OCI-LY7 (cell line): ENCODE measurements around the gene RECK. TPM values are rescaled to one million over a fixed set of nuclear protein-coding genes. Genes with fewer than 3 reads are reported as not detected.

Source experiments
- BruUV-seq: library from RNA; stranded (reverse); fragments of 400-500 nt; replicated peaks from 2 replicates; lab custom pipeline; 2021; lab: Mats Ljungman, UMichigan
- CTCF ChIA-PET: fragments of 300-600 bp; sonication (Branson Sonifier 250); formaldehyde crosslinking; loops from one replicate; lab custom pipeline; 2022; ENCODE audit warnings: antibody characterized with exemption; ENCODE audit not compliant: unreplicated experiment; lab: Charles Lee
- POLR2A ChIA-PET: fragments of 300-600 bp; sonication (Branson Sonifier 250); formaldehyde crosslinking; loops from one replicate; lab custom pipeline; 2022; ENCODE audit warnings: antibody characterized with exemption; lab: Charles Lee
- DNase-seq: peaks from one replicate; pipeline ENCODE4 v3.0.0-alpha.2; 2015; ENCODE audit warnings: low spot score
- H2AFZ ChIP-seq: fragments of 200-600 bp; sonication (generic), shearing (Covaris generic); 2 replicates; pipeline ENCODE4 v1.6.1; 2014; ENCODE audit warnings: mild to moderate bottlenecking, antibody characterized with exemption, low read length, moderate library complexity
- H3K27ac ChIP-seq: fragments of 200-600 bp; sonication (generic); 2 replicates; pipeline ENCODE4 v1.5.1; 2014; ENCODE audit warnings: mixed run types, low read depth, mild to moderate bottlenecking, moderate library complexity, low read length, inconsistent platforms; ENCODE audit not compliant: poor library complexity, severe bottlenecking
- H3K36me3 ChIP-seq: fragments of 200-600 bp; sonication (generic); 2 replicates; pipeline ENCODE4 v1.6.1; 2014; ENCODE audit warnings: mild to moderate bottlenecking, antibody characterized with exemption, low read length, moderate library complexity, mixed read lengths; ENCODE audit not compliant: insufficient read depth
- H3K4me1 ChIP-seq: fragments of 200-600 bp; sonication (generic); 2 replicates; pipeline ENCODE4 v1.5.1; 2014; ENCODE audit warnings: mild to moderate bottlenecking, low read length; ENCODE audit not compliant: insufficient read depth, poor library complexity, severe bottlenecking
- H3K4me2 ChIP-seq: fragments of 200-600 bp; sonication (generic); 2 replicates; pipeline ENCODE4 v1.6.1; 2014; ENCODE audit warnings: mild to moderate bottlenecking, low read length
- H3K4me3 ChIP-seq: fragments of 200-600 bp; sonication (generic); 2 replicates; pipeline ENCODE4 v1.5.1; 2014; ENCODE audit warnings: mild to moderate bottlenecking, low read depth, low read length; ENCODE audit not compliant: poor library complexity, severe bottlenecking
- H3K79me2 ChIP-seq: fragments of 200-600 bp; sonication (generic); 2 replicates; pipeline ENCODE4 v1.6.1; 2016; ENCODE audit warnings: low read depth, mild to moderate bottlenecking, low read length, moderate library complexity, mixed read lengths; ENCODE audit not compliant: insufficient read depth
- H3K9me2 ChIP-seq: fragments of 200-600 bp; sonication (generic); 2 replicates; pipeline ENCODE4 v1.6.1; 2016; ENCODE audit warnings: mild to moderate bottlenecking, low read length, mixed read lengths; ENCODE audit not compliant: insufficient read depth
- H3K9me3 ChIP-seq: fragments of 200-600 bp; sonication (generic); 2 replicates; pipeline ENCODE4 v1.6.1; 2014; ENCODE audit warnings: mild to moderate bottlenecking, mixed run types, low read length, mixed read lengths
- H4K20me1 ChIP-seq: fragments of 200-600 bp; sonication (generic); 2 replicates; pipeline ENCODE4 v1.6.1; 2014; ENCODE audit warnings: mild to moderate bottlenecking, antibody characterized with exemption, low read length, moderate library complexity, mixed read lengths; ENCODE audit not compliant: insufficient read depth
- EZH2phosphoT487 ChIP-seq: fragments of 200-600 bp; sonication (generic); IDR thresholded peaks from 2 replicates; pipeline ENCODE4 v1.6.1; 2018; ENCODE audit warnings: low read depth, borderline replicate concordance, mild to moderate bottlenecking, mixed run types, antibody characterized with exemption, low read length, moderate library complexity, mixed read lengths
- intact Hi-C: fragments of 100-400 bp; cut with micrococcal nuclease; formaldehyde crosslinking; loops from one replicate; pipeline ENCODE4 v1.10.0; 2022; ENCODE audit not compliant: unreplicated experiment
- total RNA-seq, 2 experiments: library from RNA; depleted of rRNA in 1 of 2; stranded (reverse); fragments of >200 nt in 1 of 2; shearing (Covaris generic) in 1 of 2; gene quantifications; 2 replicates each; pipeline ENCODE4 v1.2.3, GENCODE V29; 2014 to 2022
- TF ChIP-seq, protein P1 (sequence below): fragments of 200-600 bp; sonication (generic); conservative IDR thresholded peaks from 2 replicates; pipeline ENCODE4 v1.5.1; 2014; ENCODE audit warnings: mild to moderate bottlenecking, antibody characterized with exemption, low read length, moderate library complexity, mixed read lengths

Gene RECK
- total RNA-seq, 2 experiments from 2014 or later: 3.0 to 6.5 TPM

DNA sequence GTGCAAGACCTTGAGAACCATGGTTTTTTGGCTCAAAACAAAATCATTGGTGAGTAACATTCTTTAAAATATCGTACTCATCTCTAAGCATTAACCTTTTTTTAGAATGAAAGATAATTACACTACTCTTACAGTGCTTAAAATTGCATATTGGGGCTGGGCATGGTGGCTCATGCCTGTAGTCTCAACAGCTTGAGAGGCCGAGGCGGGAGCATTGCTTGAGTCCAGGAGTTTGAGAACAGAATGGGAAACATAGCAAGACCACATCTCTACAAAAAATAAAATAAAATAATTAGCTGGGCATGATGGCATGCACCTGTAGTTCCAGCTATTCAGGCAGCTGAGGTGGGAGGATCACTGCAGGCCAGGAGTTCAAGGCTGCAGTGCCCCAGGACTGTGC, 2.9 kb upstream of the RECK start:
- CTCF ChIA-PET: no interaction called here
- H3K4me3 ChIP-seq: no peak overlapping the region
- DNase-seq: no peak
- H3K79me2 ChIP-seq: no peaks in the 10 kb centered on the region
- intact Hi-C loops: loop anchor here (10.0 kb wide), 1 partner anchor 131 kb away; the partner anchor contains the start of gene CCIN
- no peaks in the 10 kb centered on the region for H3K9me2 ChIP-seq
- H3K4me2 ChIP-seq: no peak overlapping the region
- H3K4me1 ChIP-seq: peaks cover 28% of the 10 kb centered on the region
- no TSS peak for BruUV-seq
- TF ChIP-seq, protein P1, sequence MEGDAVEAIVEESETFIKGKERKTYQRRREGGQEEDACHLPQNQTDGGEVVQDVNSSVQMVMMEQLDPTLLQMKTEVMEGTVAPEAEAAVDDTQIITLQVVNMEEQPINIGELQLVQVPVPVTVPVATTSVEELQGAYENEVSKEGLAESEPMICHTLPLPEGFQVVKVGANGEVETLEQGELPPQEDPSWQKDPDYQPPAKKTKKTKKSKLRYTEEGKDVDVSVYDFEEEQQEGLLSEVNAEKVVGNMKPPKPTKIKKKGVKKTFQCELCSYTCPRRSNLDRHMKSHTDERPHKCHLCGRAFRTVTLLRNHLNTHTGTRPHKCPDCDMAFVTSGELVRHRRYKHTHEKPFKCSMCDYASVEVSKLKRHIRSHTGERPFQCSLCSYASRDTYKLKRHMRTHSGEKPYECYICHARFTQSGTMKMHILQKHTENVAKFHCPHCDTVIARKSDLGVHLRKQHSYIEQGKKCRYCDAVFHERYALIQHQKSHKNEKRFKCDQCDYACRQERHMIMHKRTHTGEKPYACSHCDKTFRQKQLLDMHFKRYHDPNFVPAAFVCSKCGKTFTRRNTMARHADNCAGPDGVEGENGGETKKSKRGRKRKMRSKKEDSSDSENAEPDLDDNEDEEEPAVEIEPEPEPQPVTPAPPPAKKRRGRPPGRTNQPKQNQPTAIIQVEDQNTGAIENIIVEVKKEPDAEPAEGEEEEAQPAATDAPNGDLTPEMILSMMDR: no peak
- no peak for TF ChIP-seq EZH2phosphoT487
- POLR2A ChIA-PET: no interaction called here
- H3K36me3 ChIP-seq: no peaks in the 10 kb centered on the region
- no peaks in the 10 kb centered on the region for H4K20me1 ChIP-seq
- H2AFZ ChIP-seq: no peak overlapping the region
- H3K27ac ChIP-seq: no peak overlapping the region
- H3K9me3 ChIP-seq: no peaks in the 10 kb centered on the region

DNA sequence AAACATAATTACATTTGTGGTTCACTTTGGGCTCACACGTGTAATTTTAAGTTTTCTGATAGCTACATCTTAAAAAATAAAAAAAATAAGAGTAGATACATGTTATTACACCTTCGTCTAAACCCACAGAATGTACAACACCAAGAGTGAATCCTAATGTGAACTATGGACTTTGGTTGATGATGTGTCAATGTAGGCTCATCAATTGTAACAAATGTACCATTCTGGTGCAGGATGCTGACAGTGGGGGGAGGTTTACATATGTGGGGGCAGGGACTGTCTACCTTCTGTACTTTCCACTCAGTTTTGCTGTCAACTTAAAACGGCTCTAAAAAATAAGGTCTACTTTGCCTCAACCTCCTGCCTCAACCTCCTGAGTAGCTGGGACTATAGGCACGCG, 2.5 kb upstream of the RECK start:
- no peak overlapping the region for H3K4me2 ChIP-seq
- CTCF ChIA-PET: no interaction called here

DNA sequence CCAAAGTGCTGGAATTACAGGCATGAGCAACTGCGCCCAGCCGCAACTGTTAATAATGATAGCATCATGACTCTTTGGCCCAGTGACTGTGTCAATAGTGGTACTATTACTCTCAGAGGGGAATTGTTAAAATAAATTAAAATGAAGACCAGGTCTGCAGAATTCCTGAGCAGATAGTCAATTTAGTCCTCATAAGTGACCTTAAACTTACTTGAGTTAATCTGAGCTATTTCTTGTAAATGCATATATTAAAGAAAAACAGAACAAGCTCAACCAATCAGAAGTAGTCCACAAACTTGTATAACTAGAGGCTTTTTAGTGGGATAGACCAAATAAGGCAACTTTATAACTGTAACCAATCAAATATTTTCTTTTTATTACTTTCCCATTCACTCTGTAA, 1.7 kb upstream of the RECK start:
- peaks cover 19% of the 10 kb centered on the region for H3K4me1 ChIP-seq
- H3K27ac ChIP-seq: no peak overlapping the region
- no peak overlapping the region for H3K4me3 ChIP-seq
- no peaks in the 10 kb centered on the region for H3K79me2 ChIP-seq
- H3K9me3 ChIP-seq: no peaks in the 10 kb centered on the region
- H2AFZ ChIP-seq: no peak overlapping the region
- H3K4me2 ChIP-seq: no peak overlapping the region
- H3K9me2 ChIP-seq: no peaks in the 10 kb centered on the region
- TF ChIP-seq, protein P1: no peak
- no peak for TF ChIP-seq EZH2phosphoT487
- DNase-seq: no peak
- ChIA-PET CTCF (interaction anchor here (0.5 kb wide), 1 partner anchor 307 kb away, joined by 3 read pairs; no protein-coding TSS in a partner anchor), POLR2A (interaction anchor here (0.6 kb wide), 1 partner anchor 97 kb away, joined by 3 read pairs; no protein-coding TSS in a partner anchor)
- no peaks in the 10 kb centered on the region for H4K20me1 ChIP-seq
- intact Hi-C loops: loop anchor here (10.0 kb wide), 1 partner anchor 130 kb away; the partner anchor contains the start of gene CCIN
- no peaks in the 10 kb centered on the region for H3K36me3 ChIP-seq
- no TSS peak for BruUV-seq

More for the DNA sequence above, 2.5 kb upstream of the RECK start:
- Histone ChIP-seq H3K79me2 (no peaks in the 10 kb centered on the region), H3K4me3 (no peak overlapping the region), H3K27ac (no peak overlapping the region), H3K36me3 (no peaks in the 10 kb centered on the region), H3K9me2 (no peaks in the 10 kb centered on the region), H3K4me1 (peaks cover 27% of the 10 kb centered on the region), H2AFZ (no peak overlapping the region), H3K9me3 (no peaks in the 10 kb centered on the region), H4K20me1 (no peaks in the 10 kb centered on the region)
- no TSS peak for BruUV-seq
- intact Hi-C loops: loop anchor here (10.0 kb wide), 1 partner anchor 131 kb away; the partner anchor contains the start of gene CCIN
- no peak for TF ChIP-seq EZH2phosphoT487
- TF ChIP-seq, protein P1: no peak
- no peak for DNase-seq
- POLR2A ChIA-PET: no interaction called here
